Measurements from ENCODE around the gene PDZRN3. TPM values are rescaled to one million over a fixed set of nuclear protein-coding genes. Genes with fewer than 3 reads are reported as not detected.
"Not testable (repeated sequence)": the region's sequence is repeated elsewhere in the genome, so short reads cannot be mapped to it uniquely, and the experiment has no call there.

PDZRN3 gene
- total RNA-seq, 2 experiments from 2014 or later = not detected

DNA sequence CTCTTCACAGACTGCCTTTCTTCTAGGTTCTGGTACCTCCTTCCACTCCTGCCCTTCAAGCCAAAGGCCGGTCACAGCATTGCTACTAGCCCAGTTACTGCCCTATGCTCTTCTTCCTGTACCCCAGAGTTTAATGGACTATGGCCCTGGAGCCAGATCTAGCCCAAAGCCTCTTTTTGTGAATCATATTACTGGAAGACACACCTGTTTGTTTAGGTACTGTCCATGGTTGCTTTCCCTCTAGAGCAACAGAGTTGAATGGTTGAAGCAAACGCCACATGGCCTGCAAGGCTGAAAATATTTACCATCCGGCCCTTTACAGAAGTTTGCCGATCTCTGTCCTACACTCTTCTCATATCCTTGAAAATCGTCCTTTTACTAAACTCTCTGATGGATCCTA is 47.0 kb downstream of the PDZRN3 start:
- CTCF ChIA-PET = no interaction called here
- no peak overlapping the region for H3K27ac Mint-ChIP-seq
- H3K4me3 Mint-ChIP-seq = no peak overlapping the region

GRCh38 chr3:73576999-73577461 is 47.7 kb downstream of the PDZRN3 start:
- Mint-ChIP-seq H3K9me3 (no peaks in the 10 kb centered on the region), H3K27me3 (peaks cover 2% of the 10 kb centered on the region), H3K4me1 (ENCODE audit: low read depth) (no peaks in the 10 kb centered on the region), H3K36me3 (no peaks in the 10 kb centered on the region), H3K4me3 (no peak overlapping the region), H3K27ac (no peak overlapping the region)
- DNase-seq = no peak
- CTCF ChIA-PET = no interaction called here
- POLR2A ChIA-PET = no interaction called here
- intact Hi-C loops (cut with micrococcal nuclease) = no loop called here

More for the DNA sequence above, 47.0 kb downstream of the PDZRN3 start:
- H3K27me3 Mint-ChIP-seq = no peaks in the 10 kb centered on the region
- H3K36me3 Mint-ChIP-seq = no peaks in the 10 kb centered on the region
- no peak for DNase-seq
- intact Hi-C loops (cut with micrococcal nuclease) = no loop called here
- no peaks in the 10 kb centered on the region for H3K9me3 Mint-ChIP-seq
- POLR2A ChIA-PET = no interaction called here
- no peaks in the 10 kb centered on the region for H3K4me1 Mint-ChIP-seq (ENCODE audit: low read depth)

- no peak overlapping the region for H3K27ac Mint-ChIP-seq
- no peak overlapping the region for H3K4me3 Mint-ChIP-seq
- no peaks in the 10 kb centered on the region for H3K4me1 Mint-ChIP-seq (ENCODE audit: low read depth)
- H3K9me3 Mint-ChIP-seq = no peaks in the 10 kb centered on the region
- POLR2A ChIA-PET = no interaction called here
- CTCF ChIA-PET = no interaction called here
- intact Hi-C loops (cut with micrococcal nuclease) = no loop called here
- no peak for DNase-seq
- H3K27me3 Mint-ChIP-seq = peaks cover 2% of the 10 kb centered on the region
- H3K36me3 Mint-ChIP-seq = no peaks in the 10 kb centered on the region
These were observed 48.8 kb downstream of the PDZRN3 start for GRCh38 chr3:73575953-73576352.

DNA sequence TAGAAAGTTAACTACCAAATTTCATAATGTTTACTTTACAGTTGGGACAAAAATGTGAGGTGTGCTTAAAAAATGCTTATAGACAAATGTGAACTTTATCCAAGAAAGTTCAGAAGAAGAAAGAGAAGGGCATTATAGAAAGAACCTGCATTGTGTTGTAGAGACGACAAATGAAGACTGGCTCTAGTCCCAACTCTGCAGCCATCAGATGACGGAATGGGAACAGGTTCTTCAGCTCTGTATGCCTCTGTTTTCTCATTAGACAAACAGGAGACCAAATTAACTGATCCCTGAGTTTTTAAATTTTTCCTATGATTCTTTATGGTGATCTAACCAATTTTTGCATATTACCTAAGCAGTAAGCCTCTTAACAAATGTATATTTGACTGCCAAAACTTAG is 49.2 kb downstream of the PDZRN3 start:
- no peaks in the 10 kb centered on the region for H3K36me3 Mint-ChIP-seq
- DNase-seq = no peak
- H3K4me1 Mint-ChIP-seq (ENCODE audit: low read depth) = no peaks in the 10 kb centered on the region
- peaks cover 4% of the 10 kb centered on the region for H3K27me3 Mint-ChIP-seq
- ChIA-PET POLR2A (no interaction called here), CTCF (no interaction called here)
- H3K27ac Mint-ChIP-seq = no peak overlapping the region
- H3K4me3 Mint-ChIP-seq = no peak overlapping the region
- intact Hi-C loops (cut with micrococcal nuclease) = no loop called here
- H3K9me3 Mint-ChIP-seq = no peaks in the 10 kb centered on the region

- H3K4me1 Mint-ChIP-seq (ENCODE audit: low read depth) = no peaks in the 10 kb centered on the region
- intact Hi-C loops (cut with micrococcal nuclease) = no loop called here
- ChIA-PET CTCF (no interaction called here), POLR2A (no interaction called here)
- no peak for DNase-seq
- no peaks in the 10 kb centered on the region for H3K9me3 Mint-ChIP-seq
- H3K27me3 Mint-ChIP-seq = peaks cover 4% of the 10 kb centered on the region
- no peaks in the 10 kb centered on the region for H3K36me3 Mint-ChIP-seq
- no peak overlapping the region for H3K27ac Mint-ChIP-seq
- H3K4me3 Mint-ChIP-seq = no peak overlapping the region
These were observed 51.5 kb downstream of the PDZRN3 start for GRCh38 chr3:73573204-73573603.

GRCh38 chr3:73572368-73572767 is 52.4 kb downstream of the PDZRN3 start:
- H3K4me1 Mint-ChIP-seq (ENCODE audit: low read depth) = no peaks in the 10 kb centered on the region
- H3K4me3 Mint-ChIP-seq = no peak overlapping the region
- intact Hi-C loops (cut with micrococcal nuclease) = no loop called here
- H3K36me3 Mint-ChIP-seq = no peaks in the 10 kb centered on the region
- H3K9me3 Mint-ChIP-seq = no peaks in the 10 kb centered on the region
- ChIA-PET CTCF (interaction anchor here (1.2 kb wide), 1 partner anchor 11 kb away, joined by 3 read pairs; no protein-coding TSS in a partner anchor), POLR2A (no interaction called here)
- peaks cover 4% of the 10 kb centered on the region for H3K27me3 Mint-ChIP-seq
- no peak for DNase-seq
- no peak overlapping the region for H3K27ac Mint-ChIP-seq

DNA sequence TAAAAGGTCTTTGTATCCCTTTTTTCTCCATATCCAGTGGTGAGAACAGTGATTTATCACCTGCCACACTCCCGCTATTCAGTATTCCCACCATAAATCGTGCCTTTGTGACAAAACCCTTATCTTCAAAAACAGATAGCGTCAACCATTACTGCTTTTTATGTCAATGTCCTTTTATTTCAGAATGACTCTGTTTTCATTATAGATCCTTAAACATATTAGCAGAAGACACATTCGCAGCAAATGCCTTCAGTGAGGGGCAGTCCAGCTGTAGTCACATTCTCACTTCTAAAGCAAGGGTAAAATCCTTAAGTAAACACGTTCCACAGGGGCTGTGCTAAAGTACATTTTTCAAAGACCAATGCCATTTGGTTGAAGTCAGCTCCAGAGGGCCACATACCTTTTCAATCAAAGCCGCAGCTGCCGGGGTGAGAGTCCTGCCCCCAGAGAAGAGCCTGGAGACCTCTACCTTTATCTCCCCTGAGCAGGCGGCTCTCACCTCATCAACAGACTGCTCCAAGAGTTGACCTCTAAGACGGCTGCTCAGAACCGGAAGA is 53.4 kb downstream of the PDZRN3 start:
- Mint-ChIP-seq H3K9me3 (no peaks in the 10 kb centered on the region), H3K4me1 (ENCODE audit: low read depth) (no peaks in the 10 kb centered on the region), H3K4me3 (no peak overlapping the region), H3K27ac (no peak overlapping the region), H3K36me3 (no peaks in the 10 kb centered on the region), H3K27me3 (peaks cover 4% of the 10 kb centered on the region)
- ChIA-PET CTCF (no interaction called here), POLR2A (no interaction called here)
- DNase-seq = no peak
- intact Hi-C loops (cut with micrococcal nuclease) = no loop called here

DNA sequence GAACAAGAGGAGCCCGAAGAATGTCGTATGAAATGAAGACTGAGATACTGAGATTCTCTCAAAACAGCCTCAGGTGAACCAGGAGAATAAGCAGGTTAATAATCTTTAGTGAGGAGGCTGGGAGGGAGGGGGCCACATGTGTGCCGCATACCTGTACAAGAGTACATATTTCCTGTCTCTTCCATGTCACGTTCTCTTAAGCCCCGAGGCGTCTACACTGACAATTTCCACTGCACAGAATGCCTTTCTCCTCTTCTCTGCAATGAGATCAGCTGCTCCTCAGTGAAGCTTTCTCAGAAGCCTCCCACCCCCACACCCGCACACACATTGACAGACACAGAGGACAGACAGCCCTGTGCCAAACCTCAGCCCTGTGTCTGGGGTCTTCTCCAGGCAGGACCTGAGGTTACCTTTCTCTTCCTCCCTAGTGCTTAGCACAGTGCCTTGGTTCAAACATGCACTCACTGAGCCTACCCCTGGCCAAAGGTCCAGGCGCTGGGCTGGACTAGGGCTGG is 55.4 kb downstream of the PDZRN3 start:
- Mint-ChIP-seq H3K4me1 (ENCODE audit: low read depth) (no peaks in the 10 kb centered on the region), H3K27ac (no peak overlapping the region), H3K9me3 (no peaks in the 10 kb centered on the region), H3K36me3 (no peaks in the 10 kb centered on the region), H3K27me3 (peaks cover 4% of the 10 kb centered on the region), H3K4me3 (no peak overlapping the region)
- ChIA-PET POLR2A (no interaction called here), CTCF (no interaction called here)
- intact Hi-C loops (cut with micrococcal nuclease) = no loop called here
- DNase-seq = no peak

DNA sequence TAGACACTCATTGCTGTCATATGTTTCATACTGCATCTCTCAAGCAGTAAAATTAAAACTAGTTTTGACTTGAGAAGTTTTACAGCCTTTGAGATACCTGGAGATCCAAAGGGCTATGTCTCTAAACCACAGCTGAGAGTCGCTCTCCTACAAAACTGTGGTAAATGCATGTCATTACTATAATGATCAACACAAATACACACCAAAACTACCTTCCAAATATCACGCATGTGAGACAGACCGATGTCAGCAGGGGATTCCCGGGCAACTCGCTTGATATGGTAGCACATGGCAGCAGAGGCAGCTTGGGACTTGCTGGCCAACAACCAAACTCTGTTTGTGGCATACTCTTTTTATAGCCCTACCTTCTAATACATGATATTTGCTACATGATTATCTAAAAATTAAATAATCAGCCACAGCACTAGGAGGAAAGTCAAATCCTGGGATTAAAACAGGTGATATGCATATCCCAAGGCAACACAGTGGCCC is 56.3 kb downstream of the PDZRN3 start:
- Mint-ChIP-seq H3K27ac (no peak overlapping the region), H3K4me3 (no peak overlapping the region), H3K27me3 (peaks cover 4% of the 10 kb centered on the region), H3K4me1 (ENCODE audit: low read depth) (no peaks in the 10 kb centered on the region), H3K9me3 (no peaks in the 10 kb centered on the region), H3K36me3 (no peaks in the 10 kb centered on the region)
- POLR2A ChIA-PET = no interaction called here
- DNase-seq = no peak
- intact Hi-C loops (cut with micrococcal nuclease) = no loop called here
- CTCF ChIA-PET = no interaction called here

DNA sequence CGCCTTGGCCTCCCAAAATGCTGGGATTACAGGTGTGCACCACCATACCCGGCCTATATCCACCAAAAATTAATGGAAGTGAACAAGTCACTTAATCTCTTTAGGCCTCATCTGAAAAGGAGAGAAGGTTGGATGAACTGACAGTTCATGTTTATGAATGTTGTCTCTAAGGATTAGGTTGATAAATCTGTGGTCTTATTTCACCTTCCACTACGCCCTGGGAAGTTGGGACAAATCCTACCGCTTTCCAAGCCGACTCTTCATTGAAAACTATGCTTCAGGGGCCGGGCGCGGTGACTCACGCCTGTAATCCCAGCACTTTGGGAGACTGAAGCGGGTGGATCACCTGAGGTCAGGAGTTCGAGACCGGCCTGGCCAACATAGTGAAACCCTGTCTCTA is 59.4 kb downstream of the PDZRN3 start:
- CTCF ChIA-PET; intact Hi-C loops (cut with micrococcal nuclease); DNase-seq; POLR2A ChIA-PET; H3K4me1 Mint-ChIP-seq (ENCODE audit: low read depth); H3K36me3 Mint-ChIP-seq; H3K9me3 Mint-ChIP-seq; H3K4me3 Mint-ChIP-seq; H3K27me3 Mint-ChIP-seq; H3K27ac Mint-ChIP-seq: not testable (repeated sequence)

DNA sequence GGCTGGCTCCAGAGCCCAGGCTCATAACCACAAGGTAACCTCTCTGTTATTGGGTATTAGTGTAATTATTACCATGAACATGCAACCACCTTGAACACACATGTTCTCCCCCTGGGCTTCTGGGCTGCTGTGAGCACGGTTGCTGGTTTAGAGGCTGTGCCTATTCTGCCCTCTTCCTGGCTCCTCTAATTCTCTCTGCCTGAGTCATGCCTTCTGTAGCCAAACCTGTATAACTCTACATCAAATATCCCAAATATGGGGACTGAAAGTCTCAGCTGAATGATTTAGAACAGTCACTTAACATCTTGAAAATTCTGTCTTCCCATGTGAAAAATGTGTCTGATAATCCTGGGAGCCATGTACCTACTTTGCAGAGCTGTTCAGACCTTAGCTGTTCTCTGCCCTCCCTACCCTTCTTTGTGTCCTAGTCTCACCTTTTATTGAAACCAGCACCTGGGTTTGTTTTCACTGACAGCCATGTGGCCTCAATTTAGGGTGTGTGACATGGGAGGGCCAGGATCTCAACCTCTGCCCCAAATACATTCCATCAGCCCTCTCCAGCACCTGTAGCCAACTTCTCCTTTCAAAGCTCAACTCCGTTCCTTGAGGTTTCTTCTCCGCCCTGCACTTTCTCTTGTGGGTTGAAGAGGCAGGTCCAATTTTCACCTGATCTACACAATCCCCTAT is 60.7 kb downstream of the PDZRN3 start:
- POLR2A ChIA-PET = no interaction called here
- H3K9me3 Mint-ChIP-seq = no peaks in the 10 kb centered on the region
- H3K4me3 Mint-ChIP-seq = no peak overlapping the region
- intact Hi-C loops (cut with micrococcal nuclease) = no loop called here
- no peak for DNase-seq
- no peaks in the 10 kb centered on the region for H3K4me1 Mint-ChIP-seq (ENCODE audit: low read depth)
- no peaks in the 10 kb centered on the region for H3K36me3 Mint-ChIP-seq
- CTCF ChIA-PET = no interaction called here
- no peak overlapping the region for H3K27ac Mint-ChIP-seq
- H3K27me3 Mint-ChIP-seq = no peaks in the 10 kb centered on the region

DNA sequence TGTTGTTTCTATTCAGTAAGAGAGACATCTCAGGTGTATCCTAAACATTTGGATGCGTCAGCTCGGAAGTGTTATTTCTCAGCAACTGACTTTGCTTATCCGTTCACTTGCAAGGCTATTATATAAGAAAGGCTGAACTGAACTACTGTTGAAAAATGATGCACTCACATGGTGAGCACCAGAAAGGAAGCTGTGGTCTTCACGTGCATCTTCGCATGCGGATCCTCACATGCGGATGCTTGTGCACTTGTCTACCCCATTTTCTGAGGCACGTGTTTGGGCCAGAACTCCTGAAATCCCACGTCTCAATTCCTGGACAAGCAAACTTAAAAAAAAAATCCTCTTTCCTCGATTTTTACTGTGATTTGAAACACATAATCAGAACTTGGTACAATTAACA is 63.2 kb downstream of the PDZRN3 start:
- H3K9me3 Mint-ChIP-seq = no peaks in the 10 kb centered on the region
- POLR2A ChIA-PET = no interaction called here
- no peak overlapping the region for H3K27ac Mint-ChIP-seq
- H3K4me3 Mint-ChIP-seq = no peak overlapping the region
- intact Hi-C loops (cut with micrococcal nuclease) = no loop called here
- H3K36me3 Mint-ChIP-seq = no peaks in the 10 kb centered on the region
- H3K4me1 Mint-ChIP-seq (ENCODE audit: low read depth) = no peaks in the 10 kb centered on the region
- no peak for DNase-seq
- H3K27me3 Mint-ChIP-seq = no peaks in the 10 kb centered on the region
- CTCF ChIA-PET = interaction anchor here (0.9 kb wide), 1 partner anchor 11 kb away, joined by 3 read pairs; no protein-coding TSS in a partner anchor

GRCh38 chr3:73559749-73560148 is 65.0 kb downstream of the PDZRN3 start:
- Mint-ChIP-seq H3K4me3 (no peak overlapping the region), H3K27me3 (no peaks in the 10 kb centered on the region), H3K9me3 (no peaks in the 10 kb centered on the region), H3K4me1 (ENCODE audit: low read depth) (no peaks in the 10 kb centered on the region), H3K36me3 (no peaks in the 10 kb centered on the region), H3K27ac (no peak overlapping the region)
- intact Hi-C loops (cut with micrococcal nuclease) = no loop called here
- CTCF ChIA-PET = no interaction called here
- POLR2A ChIA-PET = no interaction called here
- DNase-seq = no peak
